Stimulated activated CD4-positive, alpha-beta T cell treated with anti-CD3 and anti-CD28 coated beads, TNF-alpha, amount 100 ng/mL, for 1 hour (primary cell): ENCODE results near the gene GSE1.
"Not testable (repeated sequence)": the region's sequence is repeated elsewhere in the genome, so short reads cannot be mapped to it uniquely, and the experiment has no call there.

Experiments
- DNase-seq, 3 donors: peaks; one replicate each; pipeline ENCODE4 v3.0.0-alpha.2; 2020; ENCODE audit warnings: low read depth in 3 of 3, low spot score in 1 of 3

Gene GSE1

GRCh38 chr16:85589688-85590505 is 23.2 kb upstream of the GSE1 start:
- no peak for DNase-seq

- DNase-seq: no peak
Measured at GRCh38 chr16:85590506-85590832, 22.7 kb upstream of the GSE1 start.

GRCh38 chr16:85591381-85591780 is 21.7 kb upstream of the GSE1 start:
- no peak for DNase-seq

- not testable (repeated sequence) for DNase-seq
Measured at GRCh38 chr16:85592277-85592676, 20.8 kb upstream of the GSE1 start.

- no peak for DNase-seq
Measured at GRCh38 chr16:85592700-85593493, 20.2 kb upstream of the GSE1 start.

- DNase-seq: no peak
Measured at GRCh38 chr16:85593494-85594221, 19.5 kb upstream of the GSE1 start.

GRCh38 chr16:85594273-85594977 is 18.7 kb upstream of the GSE1 start:
- no peak for DNase-seq

GRCh38 chr16:85594978-85595661 is 18.0 kb upstream of the GSE1 start:
- no peak for DNase-seq

GRCh38 chr16:85595812-85596502 is 17.2 kb upstream of the GSE1 start:
- DNase-seq: no peak

- DNase-seq: no peak
Measured at GRCh38 chr16:85598141-85598540, 15.0 kb upstream of the GSE1 start.

- no peak for DNase-seq
Measured at GRCh38 chr16:85600078-85600477, 13.0 kb upstream of the GSE1 start.

GRCh38 chr16:85600530-85601271 is 12.4 kb upstream of the GSE1 start:
- no peak for DNase-seq

- DNase-seq: no peak
Measured at GRCh38 chr16:85601272-85601639, 11.9 kb upstream of the GSE1 start.

- DNase-seq: no peak
Measured at GRCh38 chr16:85601730-85602401, 11.3 kb upstream of the GSE1 start.

GRCh38 chr16:85602402-85603202 is 10.5 kb upstream of the GSE1 start:
- no peak for DNase-seq

GRCh38 chr16:85603203-85603755 is 9.8 kb upstream of the GSE1 start:
- DNase-seq: no peak

GRCh38 chr16:85604145-85604705 is 8.9 kb upstream of the GSE1 start:
- no peak for DNase-seq
